ENCODE results near the gene KAT6B.

KAT6B gene

DNA sequence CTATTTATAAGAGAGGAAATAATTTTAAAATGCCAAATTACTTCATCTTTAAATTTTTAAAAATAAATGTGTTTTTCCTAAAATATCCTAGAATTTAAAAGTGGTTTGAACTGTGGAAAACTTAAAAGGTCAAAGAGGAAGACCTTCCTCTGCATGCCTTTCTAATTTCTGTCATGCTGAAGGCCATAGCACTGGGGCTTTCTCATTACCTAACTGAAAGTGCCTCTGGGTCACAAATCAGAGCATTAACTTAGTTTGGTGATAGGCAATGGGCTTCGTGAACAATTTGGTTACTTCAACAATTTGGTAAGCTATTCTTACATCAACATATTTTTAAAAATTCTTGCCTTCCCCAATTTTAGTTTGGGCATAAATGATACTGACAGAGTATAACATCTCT lies 184.8 kb downstream of the KAT6B start:
- in situ Hi-C loops (cut with HindIII; ENCODE audit: low pct_ligation_motif_present, low pct_unique_long_range_greater_than_20kb, low sequenced_read_pairs), result loop anchor here (25.0 kb wide), 1 partner anchor 749 kb away; no protein-coding TSS in a partner anchor
- DNase-seq, result no peak

DNA sequence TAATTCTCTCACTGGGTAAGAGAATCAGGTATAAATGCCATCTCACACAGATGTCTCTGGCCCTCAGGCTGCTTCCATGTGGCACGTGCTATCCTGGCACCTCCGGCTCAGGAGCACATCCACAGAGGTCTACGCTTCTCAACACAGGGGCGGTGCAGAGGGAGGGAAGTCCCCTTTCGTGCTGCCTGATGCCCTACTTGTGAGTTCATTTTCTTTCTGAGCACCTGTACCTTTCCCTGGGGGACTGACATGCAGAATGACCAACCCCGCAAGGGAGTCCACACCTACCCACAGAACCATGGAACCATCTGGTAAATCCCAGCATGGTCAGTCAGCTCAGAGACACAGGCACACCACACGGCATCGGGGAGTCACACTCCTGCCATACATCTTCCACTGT lies 186.1 kb downstream of the KAT6B start:
- no peak for DNase-seq
- in situ Hi-C loops (cut with HindIII; ENCODE audit: low pct_ligation_motif_present, low pct_unique_long_range_greater_than_20kb, low sequenced_read_pairs), result loop anchor here (25.0 kb wide), 1 partner anchor 750 kb away; no protein-coding TSS in a partner anchor

DNA sequence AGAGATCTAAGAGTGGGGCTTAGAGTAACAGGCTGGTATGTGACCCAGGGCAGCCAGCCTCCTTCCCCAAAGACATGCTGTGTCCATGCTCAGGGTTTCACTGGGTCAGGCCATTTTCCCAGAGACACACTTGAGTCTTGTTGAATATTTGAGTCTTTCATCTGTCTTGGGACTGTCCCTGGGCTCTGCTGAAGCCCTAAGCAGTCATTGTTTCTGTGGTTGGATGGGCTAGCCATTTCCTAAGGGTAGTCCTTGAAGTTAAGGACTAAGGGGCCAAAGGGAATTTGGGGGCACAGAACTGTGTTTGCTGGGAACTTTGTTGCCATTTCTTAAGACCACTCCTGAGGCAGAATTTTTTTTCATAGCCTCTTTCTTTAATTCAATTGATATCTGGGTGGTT lies 186.6 kb downstream of the KAT6B start:
- in situ Hi-C loops (cut with HindIII; ENCODE audit: low pct_ligation_motif_present, low pct_unique_long_range_greater_than_20kb, low sequenced_read_pairs), result loop anchor here (25.0 kb wide), 1 partner anchor 751 kb away; no protein-coding TSS in a partner anchor

DNA sequence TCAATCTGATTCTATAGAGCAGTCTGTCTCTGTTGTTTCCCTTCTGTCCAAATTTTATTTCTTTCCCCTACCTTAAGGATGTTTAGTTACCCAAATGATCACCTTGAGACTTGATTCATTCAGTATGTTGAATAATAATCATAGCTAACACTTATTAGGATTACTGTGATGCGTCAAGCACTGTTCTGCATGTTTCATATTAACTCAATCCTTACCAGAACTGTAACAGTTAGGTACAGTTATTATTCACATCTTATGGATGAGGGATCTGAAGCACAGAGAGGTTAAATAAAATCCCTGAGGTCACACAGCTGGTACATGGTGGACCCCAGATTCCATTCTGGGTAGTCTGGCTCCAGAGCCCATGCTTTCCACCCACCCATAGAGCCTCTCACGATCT lies 187.1 kb downstream of the KAT6B start:
- DNase-seq, result no peak
- in situ Hi-C loops (cut with HindIII; ENCODE audit: low pct_ligation_motif_present, low pct_unique_long_range_greater_than_20kb, low sequenced_read_pairs), result loop anchor here (25.0 kb wide), 1 partner anchor 751 kb away; no protein-coding TSS in a partner anchor

More for the DNA sequence above, 186.6 kb downstream of the KAT6B start:
- DNase-seq, result no peak

DNA sequence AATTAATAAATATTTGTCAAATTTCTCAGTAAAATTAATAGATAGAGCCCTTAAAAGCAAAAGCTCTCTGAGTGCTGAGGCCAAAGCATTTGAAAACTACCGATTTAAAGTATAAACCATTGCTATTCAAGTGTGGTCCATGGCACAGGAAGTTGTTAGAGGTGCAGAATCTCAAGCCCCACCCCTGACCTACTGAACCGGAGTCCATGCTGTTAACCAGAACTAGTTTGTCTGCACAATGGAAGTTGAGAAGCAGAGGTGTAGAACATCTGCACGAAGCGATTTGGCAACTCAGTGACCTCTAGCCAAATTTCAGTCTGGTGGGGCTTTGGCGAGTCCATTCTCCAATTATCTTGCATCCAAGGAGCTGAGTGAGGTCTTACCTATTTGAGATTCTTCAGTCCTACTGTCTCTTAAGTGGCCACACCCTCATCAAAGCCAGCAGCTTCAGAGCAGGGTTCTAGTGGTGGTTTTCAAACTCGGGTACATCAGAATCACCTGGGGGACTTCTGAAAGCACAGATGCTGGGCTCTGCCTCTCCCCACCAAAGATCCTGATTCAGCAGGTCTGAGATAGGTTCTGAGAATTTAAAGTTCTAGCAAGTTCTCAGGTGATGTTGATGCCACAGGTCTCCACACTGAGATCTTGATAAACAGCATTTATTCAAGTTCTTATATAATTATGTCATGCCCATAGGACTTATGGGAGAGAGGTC lies 188.3 kb downstream of the KAT6B start:
- no peak for DNase-seq
- in situ Hi-C loops (cut with HindIII; ENCODE audit: low pct_ligation_motif_present, low pct_unique_long_range_greater_than_20kb, low sequenced_read_pairs), result loop anchor here (25.0 kb wide), 1 partner anchor 752 kb away; no protein-coding TSS in a partner anchor

DNA sequence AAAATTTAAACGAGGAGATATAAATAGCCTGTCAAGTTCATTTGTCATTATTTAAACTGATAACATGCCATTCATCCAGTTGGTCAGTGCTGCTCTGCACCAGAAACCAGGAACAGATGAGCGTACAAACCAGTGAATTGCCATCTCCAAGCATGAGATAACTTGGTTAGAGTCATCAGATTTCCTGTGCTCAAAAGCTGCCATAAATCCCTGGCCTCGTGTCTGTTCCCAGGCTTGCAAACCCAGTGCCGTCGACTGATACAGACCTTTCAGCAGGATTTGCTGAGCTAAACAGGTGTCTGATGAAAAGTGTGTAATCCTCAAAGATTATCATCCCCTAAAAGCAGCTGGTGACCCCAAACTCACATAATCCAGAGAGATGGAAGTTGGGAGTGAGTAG lies 189.0 kb downstream of the KAT6B start:
- in situ Hi-C loops (cut with HindIII; ENCODE audit: low pct_ligation_motif_present, low pct_unique_long_range_greater_than_20kb, low sequenced_read_pairs), result loop anchor here (25.0 kb wide), 1 partner anchor 753 kb away; no protein-coding TSS in a partner anchor

DNA sequence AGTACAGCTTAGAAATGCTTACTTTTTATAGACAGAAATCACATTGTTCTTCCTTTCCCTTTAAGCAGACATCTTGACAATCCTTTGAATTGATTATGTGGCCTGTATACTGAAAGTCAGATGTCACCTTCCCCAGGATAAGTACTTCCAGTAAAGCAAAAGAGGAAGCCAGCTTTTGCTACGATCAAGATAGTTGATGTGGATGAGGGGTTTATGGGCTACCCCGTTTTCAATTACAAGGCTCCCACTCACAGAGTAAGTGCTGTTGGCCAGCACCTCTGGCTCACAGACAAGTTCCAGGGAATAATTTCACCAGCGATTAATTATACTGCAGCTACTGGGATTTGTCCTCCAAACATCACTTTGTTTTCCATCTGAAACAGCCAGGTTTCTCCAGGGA lies 189.9 kb downstream of the KAT6B start:
- DNase-seq, result no peak
- in situ Hi-C loops (cut with HindIII; ENCODE audit: low pct_ligation_motif_present, low pct_unique_long_range_greater_than_20kb, low sequenced_read_pairs), result loop anchor here (25.0 kb wide), 1 partner anchor 754 kb away; no protein-coding TSS in a partner anchor

More for the DNA sequence above, 189.0 kb downstream of the KAT6B start:
- DNase-seq, result no peak

DNA sequence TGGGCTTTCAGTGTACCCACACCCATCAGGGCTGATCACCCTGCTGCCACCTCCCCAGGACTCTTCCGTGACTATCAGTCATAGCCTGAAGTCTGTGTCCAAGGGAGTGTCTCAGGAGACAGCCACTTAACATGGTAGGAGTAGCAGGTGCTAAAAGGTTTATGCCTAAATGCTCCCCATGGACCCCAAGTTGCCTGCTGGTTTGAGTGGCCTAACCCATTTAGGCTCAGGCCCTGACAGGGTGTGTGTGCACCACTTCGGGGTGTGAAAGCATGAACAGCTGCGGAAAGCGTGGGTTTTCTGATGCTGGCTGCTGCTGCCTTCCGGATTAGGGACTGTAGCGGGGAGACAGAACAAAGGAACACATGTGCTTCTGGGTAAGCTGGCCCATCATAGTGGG lies 191.9 kb downstream of the KAT6B start:
- no peak for DNase-seq
- in situ Hi-C loops (cut with HindIII; ENCODE audit: low pct_ligation_motif_present, low pct_unique_long_range_greater_than_20kb, low sequenced_read_pairs), result loop anchor here (25.0 kb wide), 1 partner anchor 756 kb away; no protein-coding TSS in a partner anchor

DNA sequence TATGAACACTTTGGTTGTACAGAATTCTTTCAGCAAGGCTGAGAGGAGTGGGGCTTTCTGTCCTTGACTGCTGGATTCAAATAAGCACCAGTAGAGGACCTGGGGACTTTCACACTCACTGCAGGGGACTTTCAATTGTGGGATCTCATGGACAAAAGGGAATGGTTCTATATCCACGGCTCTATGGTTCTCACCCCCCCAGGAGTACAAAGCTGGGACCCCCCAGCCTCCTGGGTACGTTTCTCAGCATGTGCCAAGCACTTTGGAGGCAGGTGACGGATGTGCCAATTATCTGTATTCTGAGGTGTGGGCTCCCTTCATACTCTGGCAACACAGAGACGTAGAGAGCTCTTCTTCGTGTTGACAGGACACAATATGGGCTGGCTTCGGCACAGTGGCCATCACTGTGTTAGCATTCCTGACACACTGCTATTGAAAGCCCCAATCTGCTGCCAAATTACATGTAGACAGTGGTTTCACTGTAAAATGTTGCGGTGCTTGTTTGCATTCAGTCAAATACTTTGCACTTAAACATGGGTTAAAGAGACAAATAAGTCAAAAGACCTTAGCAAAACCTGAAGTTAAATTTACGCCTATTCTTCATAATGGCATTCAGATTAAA lies 192.4 kb downstream of the KAT6B start:
- in situ Hi-C loops (cut with HindIII; ENCODE audit: low pct_ligation_motif_present, low pct_unique_long_range_greater_than_20kb, low sequenced_read_pairs), result loop anchor here (25.0 kb wide), 1 partner anchor 756 kb away; no protein-coding TSS in a partner anchor

DNA sequence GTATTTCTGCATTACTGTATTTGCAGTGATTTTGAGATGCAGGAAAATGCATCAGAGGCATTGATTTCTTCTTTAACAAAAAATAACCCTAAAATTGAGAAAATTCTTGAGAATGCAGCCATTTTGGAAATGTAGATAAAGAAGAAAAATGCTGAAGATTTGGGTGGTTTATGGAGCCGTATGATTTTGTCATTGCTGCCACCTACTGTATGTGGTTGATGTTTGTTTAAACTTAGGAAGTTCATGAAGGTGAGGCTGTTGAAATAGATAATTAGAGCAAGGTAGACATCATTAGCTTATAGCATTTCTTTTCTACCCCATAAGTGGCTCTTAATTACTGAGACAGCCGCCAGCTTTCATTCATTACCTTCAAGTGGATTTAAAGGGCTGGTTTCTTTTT lies 193.0 kb downstream of the KAT6B start:
- in situ Hi-C loops (cut with HindIII; ENCODE audit: low pct_ligation_motif_present, low pct_unique_long_range_greater_than_20kb, low sequenced_read_pairs), result loop anchor here (25.0 kb wide), 1 partner anchor 757 kb away; no protein-coding TSS in a partner anchor

More for the DNA sequence above, 192.4 kb downstream of the KAT6B start:
- DNase-seq, result no peak

DNA sequence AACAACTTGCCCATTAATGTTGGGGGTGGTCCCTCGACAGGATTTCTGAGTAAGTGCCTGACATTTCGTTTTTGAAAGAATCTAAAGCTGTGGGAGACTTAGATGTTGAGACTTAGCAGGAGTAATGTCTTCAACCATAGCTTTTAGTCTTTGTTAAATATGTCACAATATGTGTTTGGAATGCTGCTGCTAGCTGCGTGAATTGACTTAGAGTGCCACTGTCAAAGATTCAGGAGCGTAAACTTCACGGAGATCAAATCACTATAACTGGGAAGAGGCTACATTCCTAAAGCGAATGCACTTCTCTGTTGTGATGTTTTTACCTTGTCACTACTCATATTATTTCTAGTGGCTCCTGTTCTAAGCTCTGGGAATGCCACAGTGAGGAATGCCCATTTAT lies 193.8 kb downstream of the KAT6B start:
- in situ Hi-C loops (cut with HindIII; ENCODE audit: low pct_ligation_motif_present, low pct_unique_long_range_greater_than_20kb, low sequenced_read_pairs), result loop anchor here (25.0 kb wide), 1 partner anchor 758 kb away; no protein-coding TSS in a partner anchor
- DNase-seq, result no peak

More for the DNA sequence above, 193.0 kb downstream of the KAT6B start:
- DNase-seq, result peak; percentile 21

DNA sequence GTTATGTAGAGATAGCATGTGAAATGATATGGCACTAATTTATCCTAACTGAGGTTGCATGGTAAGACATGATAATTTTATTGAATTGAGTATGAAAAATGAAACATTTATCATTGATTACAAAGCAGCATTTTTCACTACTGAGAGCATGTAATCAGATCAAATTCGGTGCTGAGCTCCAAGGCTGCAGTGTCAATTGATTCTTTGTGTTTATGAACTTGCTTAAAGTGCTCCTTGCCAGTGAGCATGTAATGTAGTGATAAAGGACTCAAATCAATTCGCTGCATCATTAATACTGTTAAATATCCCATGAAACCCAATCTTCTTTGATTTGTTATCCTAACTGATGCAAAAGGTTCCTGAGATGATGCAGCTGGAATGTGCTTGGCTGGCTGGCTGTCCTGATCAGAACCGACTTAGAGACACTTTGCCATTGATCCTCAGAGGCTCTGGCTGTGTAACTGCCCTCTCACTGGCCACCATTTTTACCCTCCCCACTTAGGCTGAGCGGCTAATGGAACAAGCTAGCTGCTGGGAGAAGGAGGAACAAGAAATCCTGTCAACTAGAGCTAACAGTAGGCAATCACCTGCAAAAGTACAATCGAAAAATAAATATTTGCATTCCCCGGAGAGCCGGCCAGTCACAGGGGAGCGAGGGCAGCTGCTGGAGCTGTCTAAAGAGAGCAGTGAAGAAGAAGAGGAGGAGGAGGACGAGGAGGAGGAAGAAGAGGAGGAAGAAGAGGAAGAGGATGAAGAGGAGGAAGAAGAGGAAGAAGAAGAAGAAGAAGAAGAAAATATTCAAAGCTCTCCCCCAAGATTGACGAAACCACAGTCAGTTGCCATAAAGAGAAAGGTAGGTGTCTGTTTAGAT lies 195.2 kb downstream of the KAT6B start:
- in situ Hi-C loops (cut with HindIII; ENCODE audit: low pct_ligation_motif_present, low pct_unique_long_range_greater_than_20kb, low sequenced_read_pairs), result loop anchor here (25.0 kb wide), 1 partner anchor 759 kb away; no protein-coding TSS in a partner anchor
- no peak for DNase-seq

DNA sequence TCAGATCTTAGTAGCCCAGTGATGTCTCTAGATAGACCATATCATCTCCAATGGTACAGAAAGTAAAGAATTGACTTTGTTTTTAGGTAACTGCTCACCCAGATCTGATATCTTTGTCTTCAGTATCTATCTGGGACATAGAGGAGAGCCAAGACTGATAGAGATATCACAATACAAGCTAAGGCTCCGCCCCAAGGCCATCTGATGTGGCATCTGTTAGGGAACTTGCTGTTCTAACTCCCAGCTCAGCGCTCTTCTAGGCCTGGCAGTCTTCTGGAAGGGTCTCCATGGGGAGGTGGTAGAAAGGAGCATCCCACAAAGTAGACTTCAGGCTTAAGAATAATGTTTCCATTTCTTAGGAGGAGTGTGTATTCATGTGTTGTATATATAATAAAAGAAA lies 196.7 kb downstream of the KAT6B start:
- in situ Hi-C loops (cut with HindIII; ENCODE audit: low pct_ligation_motif_present, low pct_unique_long_range_greater_than_20kb, low sequenced_read_pairs), result loop anchor here (25.0 kb wide), 1 partner anchor 761 kb away; no protein-coding TSS in a partner anchor
- DNase-seq, result no peak

DNA sequence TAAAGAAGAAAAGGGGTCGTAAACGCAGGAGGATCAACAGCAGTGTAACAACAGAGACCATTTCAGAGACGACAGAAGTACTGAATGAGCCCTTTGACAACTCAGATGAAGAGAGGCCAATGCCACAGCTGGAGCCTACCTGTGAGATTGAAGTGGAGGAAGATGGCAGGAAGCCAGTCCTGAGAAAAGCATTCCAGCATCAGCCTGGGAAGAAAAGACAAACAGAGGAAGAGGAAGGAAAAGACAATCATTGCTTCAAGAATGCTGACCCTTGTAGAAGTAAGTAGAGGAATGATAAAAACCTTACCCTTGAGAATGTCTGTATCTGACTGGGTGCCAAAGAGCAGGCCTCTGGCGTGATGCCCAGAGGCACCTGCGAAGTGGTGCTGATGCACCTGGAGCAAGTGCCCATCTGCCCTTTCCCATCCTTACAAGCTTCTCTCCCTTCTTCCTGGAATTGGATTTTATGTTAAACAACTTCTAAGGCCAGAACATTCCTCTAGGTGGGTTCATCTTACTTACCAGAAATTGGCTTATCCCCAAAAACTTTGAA lies 198.6 kb downstream of the KAT6B start:
- in situ Hi-C loops (cut with HindIII; ENCODE audit: low pct_ligation_motif_present, low pct_unique_long_range_greater_than_20kb, low sequenced_read_pairs), result loop anchor here (25.0 kb wide), 1 partner anchor 763 kb away; no protein-coding TSS in a partner anchor
- no peak for DNase-seq

DNA sequence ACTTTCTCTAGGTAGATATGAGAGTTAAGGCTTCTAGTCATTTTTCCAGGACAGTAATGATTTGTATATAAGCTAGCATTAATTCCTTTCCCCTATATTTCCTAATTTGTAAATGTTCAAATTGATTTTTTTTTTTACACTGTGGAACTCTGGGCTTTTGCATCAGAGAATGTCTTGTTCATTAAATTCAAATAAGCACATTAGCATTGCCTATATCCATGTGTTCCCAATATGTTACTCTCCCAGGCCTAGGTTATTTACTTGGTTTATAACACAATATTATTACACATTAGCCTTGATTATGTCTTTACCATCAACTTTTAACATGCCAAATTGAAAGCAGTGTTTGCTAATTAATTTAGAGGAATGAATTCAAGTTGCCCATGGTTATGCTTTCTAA lies 201.6 kb downstream of the KAT6B start:
- no peak for DNase-seq
- in situ Hi-C loops (cut with HindIII; ENCODE audit: low pct_ligation_motif_present, low pct_unique_long_range_greater_than_20kb, low sequenced_read_pairs), result no loop called here

DNA sequence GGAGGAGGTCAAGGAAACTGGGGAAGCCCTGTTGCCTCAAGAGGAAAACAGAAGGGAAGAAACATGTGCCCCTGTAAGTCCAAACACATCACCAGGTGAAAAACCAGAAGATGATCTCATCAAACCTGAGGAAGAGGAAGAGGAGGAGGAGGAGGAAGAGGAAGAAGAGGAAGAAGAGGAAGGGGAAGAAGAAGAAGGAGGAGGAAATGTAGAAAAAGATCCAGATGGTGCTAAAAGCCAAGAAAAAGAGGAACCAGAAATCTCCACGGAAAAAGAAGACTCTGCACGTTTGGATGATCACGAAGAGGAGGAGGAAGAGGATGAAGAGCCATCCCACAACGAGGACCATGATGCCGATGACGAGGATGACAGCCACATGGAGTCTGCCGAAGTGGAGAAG lies 202.3 kb downstream of the KAT6B start:
- in situ Hi-C loops (cut with HindIII; ENCODE audit: low pct_ligation_motif_present, low pct_unique_long_range_greater_than_20kb, low sequenced_read_pairs), result no loop called here
- no peak for DNase-seq

DNA sequence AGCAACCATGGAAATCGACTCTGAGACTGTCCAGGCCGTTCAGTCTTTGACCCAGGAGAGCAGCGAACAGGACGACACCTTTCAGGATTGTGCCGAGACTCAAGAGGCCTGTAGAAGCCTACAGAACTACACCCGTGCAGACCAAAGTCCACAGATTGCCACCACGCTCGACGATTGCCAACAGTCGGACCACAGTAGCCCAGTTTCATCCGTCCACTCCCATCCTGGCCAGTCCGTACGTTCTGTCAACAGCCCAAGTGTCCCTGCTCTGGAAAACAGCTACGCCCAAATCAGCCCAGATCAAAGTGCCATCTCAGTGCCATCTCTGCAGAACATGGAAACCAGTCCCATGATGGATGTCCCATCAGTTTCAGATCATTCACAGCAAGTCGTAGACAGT lies 203.0 kb downstream of the KAT6B start:
- in situ Hi-C loops (cut with HindIII; ENCODE audit: low pct_ligation_motif_present, low pct_unique_long_range_greater_than_20kb, low sequenced_read_pairs), result no loop called here
- DNase-seq, result no peak

DNA sequence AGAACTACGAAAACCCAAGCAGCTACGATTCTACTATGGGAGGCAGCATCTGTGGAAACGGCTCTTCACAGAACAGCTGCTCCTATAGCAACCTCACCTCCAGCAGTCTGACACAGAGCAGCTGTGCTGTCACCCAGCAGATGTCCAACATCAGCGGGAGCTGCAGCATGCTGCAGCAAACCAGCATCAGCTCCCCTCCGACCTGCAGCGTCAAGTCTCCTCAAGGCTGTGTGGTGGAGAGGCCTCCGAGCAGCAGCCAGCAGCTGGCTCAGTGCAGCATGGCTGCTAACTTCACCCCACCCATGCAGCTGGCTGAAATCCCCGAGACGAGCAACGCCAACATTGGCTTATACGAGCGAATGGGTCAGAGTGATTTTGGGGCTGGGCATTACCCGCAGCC lies 203.5 kb downstream of the KAT6B start:
- in situ Hi-C loops (cut with HindIII; ENCODE audit: low pct_ligation_motif_present, low pct_unique_long_range_greater_than_20kb, low sequenced_read_pairs), result no loop called here
- DNase-seq, result no peak

Data from ACHN (cell line).